HG03135 (cell line): ENCODE results near the gene KIAA1586.
A peak's percentile ranks its signal among the peaks of the same experiment; 100 is the strongest.
"Not testable (repeated sequence)": the region's sequence is repeated elsewhere in the genome, so short reads cannot be mapped to it uniquely, and the experiment has no call there.

Experiments used
- ATAC-seq: cut with Tn5 transposase; IDR thresholded peaks from one replicate; pipeline ENCODE4 v1.9.1; 2021; ENCODE audit warnings: mild to moderate bottlenecking, moderate library complexity; ENCODE audit not compliant: unreplicated experiment

KIAA1586 gene, protein sequence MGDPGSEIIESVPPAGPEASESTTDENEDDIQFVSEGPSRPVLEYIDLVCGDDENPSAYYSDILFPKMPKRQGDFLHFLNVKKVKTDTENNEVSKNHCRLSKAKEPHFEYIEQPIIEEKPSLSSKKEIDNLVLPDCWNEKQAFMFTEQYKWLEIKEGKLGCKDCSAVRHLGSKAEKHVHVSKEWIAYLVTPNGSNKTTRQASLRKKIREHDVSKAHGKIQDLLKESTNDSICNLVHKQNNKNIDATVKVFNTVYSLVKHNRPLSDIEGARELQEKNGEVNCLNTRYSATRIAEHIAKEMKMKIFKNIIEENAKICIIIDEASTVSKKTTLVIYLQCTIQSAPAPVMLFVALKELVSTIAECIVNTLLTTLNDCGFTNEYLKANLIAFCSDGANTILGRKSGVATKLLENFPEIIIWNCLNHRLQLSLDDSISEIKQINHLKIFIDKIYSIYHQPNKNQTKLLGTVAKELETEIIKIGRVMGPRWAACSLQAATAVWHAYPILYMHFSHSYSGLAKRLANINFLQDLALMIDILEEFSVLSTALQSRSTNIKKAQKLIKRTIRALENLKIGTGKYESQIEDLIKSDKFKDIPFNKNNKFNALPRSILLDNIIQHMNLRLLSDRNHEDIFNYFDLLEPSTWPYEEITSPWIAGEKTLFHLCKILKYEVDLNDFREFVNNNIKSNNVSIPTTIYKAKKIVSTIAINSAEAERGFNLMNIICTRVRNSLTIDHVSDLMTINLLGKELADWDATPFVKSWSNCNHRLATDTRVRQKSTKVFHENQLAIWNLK

DNA sequence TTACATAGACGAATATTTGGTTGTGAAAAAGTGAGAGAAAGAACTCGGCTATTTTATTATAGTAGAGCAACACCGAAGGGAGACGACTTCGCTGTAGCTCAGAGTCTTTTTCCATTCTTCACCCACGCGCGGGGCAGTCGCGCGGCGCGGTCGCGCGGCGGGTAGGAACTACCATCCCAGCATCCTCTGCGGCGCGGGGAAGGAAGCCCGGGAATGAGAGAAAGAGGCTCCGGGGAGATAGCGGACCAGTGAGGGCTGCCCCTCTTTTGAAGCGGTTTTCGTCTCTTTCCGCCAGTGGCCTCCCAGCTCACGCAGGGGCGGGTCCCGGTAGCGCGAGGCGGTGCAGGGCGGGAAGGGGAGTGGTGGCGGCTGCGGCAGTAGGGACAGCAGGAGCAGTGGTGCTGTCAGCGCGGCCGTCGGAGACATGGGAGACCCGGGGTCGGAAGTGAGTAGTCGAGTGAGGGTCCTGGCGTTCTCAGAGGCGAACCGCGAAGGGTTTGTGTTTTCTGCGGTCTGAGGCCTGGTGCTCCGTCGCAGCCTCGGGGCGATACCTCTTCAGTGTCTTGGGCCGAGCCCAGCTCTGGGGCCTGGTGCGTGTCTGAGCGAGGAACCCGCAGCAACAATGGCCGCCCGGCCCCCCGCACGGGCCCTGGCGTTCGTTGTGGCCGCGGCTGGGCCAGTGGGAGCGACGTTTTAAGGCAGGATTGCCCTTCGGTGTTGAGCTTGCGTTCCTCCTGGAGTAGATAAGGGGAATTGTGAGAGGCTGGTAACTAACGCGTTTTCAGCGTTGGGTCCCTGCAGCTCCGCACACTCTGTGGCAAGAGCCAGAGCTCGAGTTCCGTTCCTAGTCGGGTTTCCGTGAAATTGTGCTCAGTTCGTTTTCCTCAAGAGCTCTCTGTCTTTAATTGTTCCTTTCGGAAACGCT lies at the start of gene KIAA1586:
Gene KIAA1586 (plus strand): TSS at position 362 of the 925 bp plus-strand sequence. CDS start 63 bp downstream, at position 425.
- peak; percentile 90 for ATAC-seq

DNA sequence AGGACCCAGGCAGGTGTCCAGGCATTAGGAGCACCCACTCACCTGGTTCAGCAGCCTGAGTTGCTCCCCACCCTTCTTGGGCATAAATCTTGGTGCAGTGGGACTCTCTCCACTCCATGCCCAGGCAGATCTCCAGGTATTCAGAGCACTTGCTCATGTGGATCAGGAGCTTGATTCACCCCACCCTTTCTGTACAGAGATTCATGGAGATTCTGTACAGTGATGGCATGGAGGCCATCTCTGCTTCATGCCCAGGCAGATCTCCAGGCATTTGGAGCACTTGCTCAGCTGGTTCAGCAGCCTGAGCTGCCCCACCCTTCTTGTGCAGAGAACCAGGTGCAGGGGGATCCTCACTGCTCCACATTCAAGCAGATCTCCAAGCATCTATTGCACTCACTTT lies 47.4 kb upstream of the KIAA1586 start:
- ATAC-seq = no peak

DNA sequence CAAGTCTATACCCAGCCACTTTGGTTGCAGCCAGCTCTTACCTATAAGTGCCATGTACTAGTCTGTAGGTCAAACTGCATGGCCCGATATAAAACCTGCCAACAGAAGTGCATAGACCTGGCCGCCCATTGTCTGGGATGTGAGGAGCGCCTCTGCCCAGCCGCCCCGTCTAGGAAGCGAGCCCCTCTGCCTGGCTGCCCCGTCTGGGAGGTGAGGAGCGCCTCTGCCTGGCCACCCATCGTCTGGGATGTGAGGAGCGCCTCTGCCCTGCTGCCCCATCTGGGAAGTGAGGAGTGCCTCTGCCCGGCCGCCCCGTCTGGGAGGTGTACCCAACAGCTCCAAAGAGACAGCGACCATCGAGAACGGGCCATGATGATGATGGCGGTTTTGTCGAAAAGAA lies 46.7 kb upstream of the KIAA1586 start:
- ATAC-seq = not testable (repeated sequence)

DNA sequence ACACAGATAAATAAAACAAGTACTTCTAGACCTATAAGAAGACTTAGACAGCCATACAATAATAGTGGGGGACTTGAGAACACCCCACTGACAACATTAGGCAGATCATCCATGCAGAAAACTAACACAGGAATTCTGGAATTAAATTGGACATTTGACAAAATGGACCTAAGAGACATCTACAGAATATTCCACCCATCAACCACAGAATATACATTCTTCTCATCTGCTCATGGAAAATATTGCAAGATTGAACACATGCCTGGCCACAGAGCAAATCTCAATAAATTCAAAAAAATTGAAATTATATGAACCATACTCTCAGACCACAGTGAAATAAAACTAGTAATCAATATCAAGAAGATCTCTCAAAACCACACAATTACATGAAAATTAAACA lies 44.3 kb upstream of the KIAA1586 start:
- ATAC-seq = no peak

DNA sequence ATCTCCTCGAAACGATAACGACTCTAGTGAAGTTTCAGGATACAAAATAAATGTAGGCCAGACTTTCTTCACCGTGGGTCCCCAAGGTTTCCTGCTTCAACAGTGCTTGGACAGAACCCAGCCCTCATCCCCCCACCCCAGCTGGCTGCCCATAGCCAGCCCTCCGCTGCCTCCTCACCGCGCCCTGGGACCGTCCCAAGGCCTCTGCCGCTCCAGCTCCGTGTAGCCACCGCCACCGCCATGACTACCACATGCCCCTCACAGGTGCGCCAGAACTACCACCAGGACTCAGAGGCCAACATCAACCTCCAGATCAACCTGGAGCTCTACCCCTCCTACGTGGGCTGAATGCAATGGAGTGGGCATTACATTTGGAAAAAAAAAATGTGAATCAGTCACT lies 42.2 kb upstream of the KIAA1586 start:
- ATAC-seq = no peak

DNA sequence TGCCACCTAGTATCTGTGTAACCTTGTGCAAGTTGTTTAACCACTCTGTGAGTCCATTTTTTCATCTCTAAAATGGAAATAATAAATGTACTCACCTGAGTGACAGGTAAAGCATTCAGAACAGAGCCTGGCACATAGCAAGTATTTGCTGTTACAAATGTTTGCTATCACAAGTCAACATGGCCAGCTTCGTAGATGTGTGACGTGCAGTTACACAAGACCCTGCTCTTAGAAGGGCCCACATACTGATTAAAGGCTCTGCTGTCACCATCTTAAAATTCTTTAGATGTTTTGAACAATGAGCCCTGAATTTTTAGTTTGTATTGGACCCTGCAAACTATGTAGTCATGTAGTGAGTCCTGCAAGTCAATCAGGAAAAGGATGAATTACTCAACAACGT lies 40.4 kb upstream of the KIAA1586 start:
- no peak for ATAC-seq

DNA sequence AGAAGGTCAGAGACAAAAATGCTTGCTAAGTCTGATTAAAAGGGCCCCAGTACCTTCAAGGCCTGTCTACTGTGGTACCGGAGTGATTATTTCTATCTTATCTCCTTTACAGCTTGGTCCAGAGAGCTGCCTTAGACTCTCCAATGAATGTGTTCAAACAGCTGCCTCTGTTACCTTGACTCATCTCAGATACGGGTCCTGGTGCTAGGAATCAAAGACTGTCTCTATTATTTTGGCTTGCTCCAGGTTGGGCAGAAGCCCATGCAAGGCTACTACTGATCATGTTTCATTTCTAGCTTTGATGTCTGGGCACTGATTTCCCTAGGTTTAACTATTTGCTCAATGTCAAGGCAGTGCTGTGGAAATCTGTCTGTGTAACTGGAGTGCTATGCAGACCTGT lies 38.4 kb upstream of the KIAA1586 start:
- not testable (repeated sequence) for ATAC-seq

DNA sequence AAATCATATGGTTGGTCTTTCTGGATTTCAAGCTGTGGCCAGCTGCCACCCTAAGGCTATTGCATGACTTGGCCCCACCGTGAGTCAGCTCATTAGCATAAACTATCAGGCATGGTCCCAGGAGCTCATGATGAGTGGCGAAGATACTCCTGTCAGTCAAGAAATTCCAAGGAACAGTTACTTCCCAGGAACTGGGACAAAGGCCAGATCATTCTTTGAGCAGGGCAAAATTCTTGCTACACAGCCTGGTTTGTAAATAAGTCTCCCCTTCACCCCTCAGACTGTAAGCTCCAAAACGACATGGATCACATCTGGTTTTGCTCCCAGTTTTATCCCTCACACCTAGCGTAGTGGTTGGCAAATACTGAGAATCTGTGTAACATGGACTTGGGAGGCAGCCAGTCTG lies 33.0 kb upstream of the KIAA1586 start:
- ATAC-seq = no peak

DNA sequence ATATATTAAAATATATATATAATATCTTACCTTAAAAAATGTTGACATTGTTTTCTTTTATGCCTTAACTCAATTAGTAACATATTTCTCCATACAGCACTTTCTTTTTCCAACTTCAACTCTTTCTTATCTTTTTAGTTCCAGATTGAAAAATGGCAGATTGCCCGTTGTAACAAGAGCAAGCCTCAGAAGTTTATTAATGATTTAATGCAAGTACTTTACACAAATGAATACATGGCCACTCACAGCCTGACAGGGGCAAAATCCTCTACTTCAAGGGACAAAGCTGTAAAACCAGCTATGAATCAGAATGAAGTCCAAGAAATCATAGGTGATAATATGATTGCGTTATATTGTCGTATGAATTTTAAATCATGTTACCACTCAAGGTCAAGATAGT lies 29.4 kb upstream of the KIAA1586 start:
- ATAC-seq = no peak

DNA sequence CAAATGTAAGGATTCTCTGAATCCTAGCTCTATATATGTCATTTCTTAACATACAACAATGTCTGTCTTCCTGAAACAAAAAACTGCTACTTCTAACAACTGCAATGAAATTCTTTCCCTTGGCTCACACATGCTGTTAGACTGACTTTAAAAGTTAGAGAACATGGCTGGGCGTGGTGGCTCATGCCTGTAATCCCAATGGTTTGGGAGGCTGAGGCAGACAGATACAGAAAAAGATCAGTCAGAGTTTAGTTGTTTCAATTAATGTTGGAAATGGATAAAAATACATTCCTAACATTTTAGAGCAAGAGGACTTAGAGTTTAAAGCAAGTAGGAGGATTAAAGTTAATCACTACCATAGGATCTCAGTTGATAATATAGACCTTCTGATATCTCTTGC lies 28.7 kb upstream of the KIAA1586 start:
- ATAC-seq = no peak

DNA sequence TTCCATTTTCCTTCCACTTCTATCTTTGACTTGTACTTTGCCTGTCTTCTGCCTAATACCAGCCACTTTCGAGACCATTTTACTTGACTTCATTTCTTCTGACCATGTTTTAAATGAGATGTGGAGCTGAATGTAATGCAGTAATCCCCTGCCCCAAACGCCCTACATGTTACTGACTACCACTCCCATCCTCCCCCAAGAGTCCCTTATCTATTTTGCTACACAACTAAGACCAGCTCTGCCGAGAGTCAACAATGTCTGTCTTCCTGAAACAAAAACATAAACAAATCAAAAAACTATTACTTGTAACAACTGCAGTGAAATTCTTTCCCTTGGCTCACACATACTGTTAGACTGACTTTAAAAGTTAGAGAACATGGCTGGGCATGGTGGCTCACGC lies 27.1 kb upstream of the KIAA1586 start:
- ATAC-seq = no peak

DNA sequence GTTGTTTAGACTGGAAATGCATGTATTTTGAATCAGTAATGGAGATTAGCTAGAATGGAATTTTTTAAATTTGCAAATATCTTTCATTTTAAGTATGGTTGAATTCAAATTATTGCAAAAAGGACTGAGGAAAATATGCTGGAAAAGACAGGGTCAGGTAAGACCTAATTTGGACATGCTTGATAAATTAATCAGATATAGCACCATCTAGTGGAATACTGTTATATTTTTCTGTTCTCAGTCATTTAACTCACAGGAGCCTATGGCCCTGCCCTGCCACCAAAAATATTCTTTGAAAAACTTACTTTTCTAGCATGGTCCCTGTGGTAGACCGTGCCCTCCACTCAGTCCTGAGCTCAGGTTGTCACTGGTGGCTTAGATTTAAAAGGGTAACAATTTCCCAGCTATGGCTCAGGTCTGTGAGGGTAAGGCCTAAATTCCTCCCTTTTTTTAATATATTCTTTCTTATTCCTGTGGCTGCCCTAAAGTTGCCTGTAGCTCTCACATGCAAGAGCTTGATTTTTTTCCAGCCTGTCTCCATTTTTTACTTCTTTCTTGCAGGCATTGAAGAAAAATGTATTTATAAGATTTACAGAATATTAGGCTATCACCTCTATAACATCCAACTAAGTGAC lies 25.3 kb upstream of the KIAA1586 start:
- ATAC-seq = peak; percentile 86

DNA sequence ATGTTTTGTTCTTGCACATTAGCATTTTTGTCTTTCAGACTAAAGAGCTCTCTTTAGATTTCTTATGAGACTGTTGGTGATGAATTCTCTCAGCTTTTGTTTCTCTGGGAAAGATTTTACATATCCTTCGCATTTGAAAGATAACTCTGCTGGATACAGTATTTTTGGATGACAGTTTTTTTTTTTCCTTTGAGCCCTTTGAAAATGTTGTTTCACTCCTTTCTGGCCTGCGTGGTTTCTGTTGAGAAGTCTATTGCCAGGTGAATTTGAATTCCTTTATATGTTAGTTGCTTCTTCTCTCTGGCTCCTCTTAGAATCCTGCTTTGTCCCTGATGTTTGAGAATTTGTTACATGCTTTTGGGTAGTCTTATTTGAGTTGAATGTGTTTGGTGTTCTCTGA lies 22.2 kb upstream of the KIAA1586 start:
- ATAC-seq = no peak

DNA sequence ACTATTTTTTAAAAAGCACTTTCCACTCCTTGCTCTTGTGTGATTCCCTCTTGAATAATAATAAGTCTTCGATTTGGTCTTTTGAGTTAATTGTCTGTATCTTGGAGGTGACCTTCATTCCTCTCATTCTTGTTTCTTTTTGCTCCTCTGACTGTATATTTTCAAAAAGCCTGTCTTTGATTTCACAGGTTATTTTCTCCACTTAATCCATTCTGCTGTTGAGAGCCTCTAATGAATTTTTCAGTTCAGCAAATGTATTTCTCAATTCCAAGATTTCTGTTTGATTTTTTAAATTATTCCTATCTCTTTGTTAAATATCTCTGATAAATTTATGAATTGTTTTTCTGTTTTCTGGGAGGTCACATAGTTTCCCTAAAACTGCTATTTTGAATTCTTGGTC lies 21.7 kb upstream of the KIAA1586 start:
- no peak for ATAC-seq

DNA sequence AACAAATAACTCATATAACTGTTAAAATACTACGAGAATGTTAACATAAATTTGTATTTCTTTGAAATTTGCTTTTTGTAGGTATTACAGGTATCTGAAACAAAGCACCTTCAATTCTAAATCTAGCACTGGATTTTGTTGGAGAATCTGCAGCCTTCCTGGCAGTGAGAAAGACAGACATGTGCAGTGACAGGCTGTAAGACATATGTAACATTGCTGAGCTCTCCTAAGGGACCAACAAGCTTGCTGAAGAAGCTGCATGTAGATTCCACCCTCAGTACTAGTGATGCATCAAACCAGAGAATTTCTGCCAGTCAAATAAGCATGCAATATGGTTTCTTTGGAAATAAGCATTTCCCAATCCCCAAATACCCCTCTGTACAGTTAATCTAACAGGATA lies 20.5 kb upstream of the KIAA1586 start:
- no peak for ATAC-seq

DNA sequence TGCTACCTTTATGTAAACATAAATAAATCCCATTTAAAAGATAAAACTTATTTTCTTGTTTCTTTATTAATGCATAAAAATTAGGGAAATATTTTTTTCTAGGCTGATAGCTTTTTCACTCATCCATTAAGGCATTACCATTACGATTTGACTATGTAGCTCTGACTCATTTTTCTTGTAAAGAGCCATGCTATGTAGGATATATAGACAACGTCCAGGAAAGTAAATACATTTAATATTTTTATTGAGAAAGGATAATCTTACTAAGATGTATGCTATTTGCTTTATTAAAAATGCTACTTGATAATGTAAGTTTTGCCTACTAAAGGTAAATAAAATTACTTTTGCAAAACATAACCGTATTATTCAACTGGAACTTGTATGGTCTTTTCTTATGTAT lies 19.2 kb upstream of the KIAA1586 start:
- no peak for ATAC-seq

DNA sequence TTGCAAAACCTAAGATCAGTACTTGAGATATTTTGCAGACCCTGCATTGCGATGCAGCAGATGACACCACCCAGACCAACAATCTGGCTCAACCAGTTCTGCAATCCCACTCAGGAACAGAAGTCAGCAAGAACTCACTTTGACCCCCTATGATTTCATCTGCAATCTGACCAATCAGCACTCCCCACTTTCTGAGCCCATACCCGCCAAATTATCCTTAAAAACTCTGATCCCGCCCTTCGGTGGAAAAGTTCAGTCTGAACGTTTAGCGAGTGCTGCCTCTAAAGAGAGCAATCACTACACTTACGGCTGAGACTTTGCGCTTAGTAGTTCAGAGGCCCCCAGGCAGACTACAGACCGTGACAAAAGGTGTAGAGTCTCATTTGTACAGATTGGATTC lies 17.3 kb upstream of the KIAA1586 start:
- no peak for ATAC-seq

DNA sequence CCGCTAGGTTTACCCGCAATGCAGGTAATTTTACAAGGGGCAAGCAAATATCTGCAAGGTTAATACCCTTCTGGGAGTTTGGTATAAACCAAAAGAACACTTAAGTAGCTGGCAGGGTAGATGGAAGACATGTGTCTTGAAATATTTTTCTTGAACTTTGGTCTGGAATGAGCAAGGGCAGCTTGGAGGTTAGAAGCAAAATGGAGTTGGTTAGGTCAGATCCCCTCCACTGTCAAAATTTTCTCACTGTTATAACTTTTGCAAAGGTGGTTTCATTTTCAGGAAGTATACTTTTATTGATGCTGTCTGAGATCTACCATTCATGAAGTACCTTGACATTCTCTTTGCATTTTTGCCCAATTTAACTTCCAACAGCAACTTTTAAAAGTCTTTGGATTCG lies 13.3 kb upstream of the KIAA1586 start:
- no peak for ATAC-seq

DNA sequence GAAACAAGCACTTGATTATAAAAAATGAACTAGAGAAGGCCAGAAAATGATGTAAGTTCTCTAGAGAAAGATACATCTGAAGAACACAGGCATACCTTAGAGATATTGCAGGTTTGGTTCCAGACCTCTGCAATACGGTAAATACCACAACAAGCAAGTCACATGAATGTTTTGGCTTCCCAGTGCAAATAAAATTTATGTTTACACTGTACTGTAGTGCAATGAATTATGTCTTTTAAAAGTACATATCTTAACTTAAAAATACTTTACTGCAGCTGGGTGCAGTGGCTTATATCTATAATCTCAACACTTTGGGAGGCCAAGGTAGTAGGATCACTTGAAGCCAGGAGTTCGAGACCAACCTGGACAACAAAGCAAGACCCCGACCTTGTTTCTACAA lies 10.9 kb upstream of the KIAA1586 start:
- no peak for ATAC-seq

DNA sequence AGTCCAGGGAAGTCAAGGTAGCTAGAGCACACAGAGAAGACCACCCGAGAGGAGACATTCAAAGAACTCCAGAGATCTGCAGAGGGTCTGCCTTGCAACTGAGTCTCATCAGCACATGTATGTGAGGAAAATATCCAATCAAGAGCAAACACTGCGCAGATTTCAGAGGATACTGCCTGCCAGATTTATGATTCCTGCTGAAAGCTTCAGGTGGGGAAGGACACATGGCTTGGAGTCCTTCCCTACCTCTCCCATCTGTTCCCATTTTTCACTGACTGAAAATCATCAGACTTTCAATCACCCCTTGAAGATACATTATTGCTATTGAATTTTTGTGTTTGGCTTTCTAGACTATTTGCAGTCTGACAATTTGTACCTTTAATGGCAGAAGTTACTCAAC lies 7.6 kb upstream of the KIAA1586 start:
- ATAC-seq = no peak

DNA sequence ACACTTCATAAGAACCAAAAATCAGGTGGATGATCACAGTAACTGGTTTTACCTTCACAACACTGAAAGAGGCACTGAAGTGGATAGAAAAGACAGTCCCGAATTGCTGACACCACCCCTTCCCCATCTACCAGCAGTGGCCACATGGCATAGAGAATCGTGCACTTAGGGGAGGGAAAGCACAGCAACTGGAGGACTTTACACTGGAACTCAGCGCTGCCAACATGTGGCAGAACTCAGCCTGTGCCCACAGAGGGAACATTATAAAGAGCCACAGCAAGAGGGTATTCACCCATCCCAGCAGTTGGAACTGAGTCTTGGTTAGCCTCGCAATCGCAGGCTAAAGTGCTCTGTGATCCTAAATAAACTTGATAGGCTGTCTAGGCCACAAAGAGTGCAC lies 6.5 kb upstream of the KIAA1586 start:
- no peak for ATAC-seq
